GM06990 (cell line): Measurements from ENCODE around the gene MED29.
A peak's percentile ranks its signal among the peaks of the same experiment; 100 is the strongest.

Experiments
- DNase-seq: peaks from one replicate; pipeline ENCODE4 v3.0.0-alpha.2; 2011; ENCODE audit not compliant: insufficient read length; ENCODE audit errors: extremely low read depth
- H3K27me3 ChIP-seq: replicated peaks from 2 replicates; pipeline ENCODE4 v1.6.0; 2011; ENCODE audit warnings: low read length; ENCODE audit not compliant: control insufficient read depth, insufficient read depth
- H3K36me3 ChIP-seq: 2 replicates; pipeline ENCODE4 v1.5.1; 2011; ENCODE audit warnings: low read length; ENCODE audit not compliant: control insufficient read depth, insufficient read depth
- H3K4me3 ChIP-seq: replicated peaks from 2 replicates; pipeline ENCODE4 v1.5.1; 2011; ENCODE audit warnings: low read depth, mild to moderate bottlenecking, control low read depth, low read length
- TF ChIP-seq, protein P1 (sequence below): IDR thresholded peaks from 2 replicates; pipeline ENCODE4 v1.5.1; 2011; ENCODE audit warnings: low read length, control low read depth, mild to moderate bottlenecking, inconsistent platforms; ENCODE audit not compliant: insufficient read depth, poor library complexity, severe bottlenecking

Gene MED29

DNA sequence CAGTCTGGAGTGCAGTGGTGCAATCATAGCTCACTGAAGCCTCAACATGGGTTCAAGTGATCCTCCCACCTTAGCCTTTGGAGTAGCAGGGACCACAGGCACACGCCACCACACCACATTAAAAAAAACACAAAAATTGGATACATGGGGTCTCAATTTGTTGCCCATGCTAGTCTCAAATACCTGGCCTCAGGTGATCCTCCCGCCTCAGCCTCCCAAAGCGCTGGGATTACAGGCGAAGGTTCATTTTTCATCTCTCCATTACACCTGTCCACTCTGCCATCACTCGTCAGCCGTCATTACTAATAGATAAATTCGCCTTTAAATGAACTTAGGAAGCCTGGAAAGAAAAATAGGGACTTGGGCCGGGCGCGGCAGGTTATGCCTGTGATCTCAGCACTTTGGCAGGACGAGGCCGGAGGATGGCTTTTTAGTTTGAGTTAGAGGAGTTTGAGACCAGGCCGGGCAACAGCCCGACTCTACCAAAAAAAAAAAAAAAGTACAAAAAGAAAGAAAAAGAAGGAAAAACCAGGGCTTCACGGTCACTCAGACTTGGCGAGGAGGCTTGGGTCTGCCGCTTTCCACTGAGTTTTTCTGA lies 53.5 kb downstream of the MED29 start:
- no peak for DNase-seq
- Histone ChIP-seq H3K36me3 (no peaks in the 10 kb centered on the region), H3K27me3 (no peaks in the 10 kb centered on the region), H3K4me3 (peak overlapping the region; percentile 100)
- TF ChIP-seq, protein P1, sequence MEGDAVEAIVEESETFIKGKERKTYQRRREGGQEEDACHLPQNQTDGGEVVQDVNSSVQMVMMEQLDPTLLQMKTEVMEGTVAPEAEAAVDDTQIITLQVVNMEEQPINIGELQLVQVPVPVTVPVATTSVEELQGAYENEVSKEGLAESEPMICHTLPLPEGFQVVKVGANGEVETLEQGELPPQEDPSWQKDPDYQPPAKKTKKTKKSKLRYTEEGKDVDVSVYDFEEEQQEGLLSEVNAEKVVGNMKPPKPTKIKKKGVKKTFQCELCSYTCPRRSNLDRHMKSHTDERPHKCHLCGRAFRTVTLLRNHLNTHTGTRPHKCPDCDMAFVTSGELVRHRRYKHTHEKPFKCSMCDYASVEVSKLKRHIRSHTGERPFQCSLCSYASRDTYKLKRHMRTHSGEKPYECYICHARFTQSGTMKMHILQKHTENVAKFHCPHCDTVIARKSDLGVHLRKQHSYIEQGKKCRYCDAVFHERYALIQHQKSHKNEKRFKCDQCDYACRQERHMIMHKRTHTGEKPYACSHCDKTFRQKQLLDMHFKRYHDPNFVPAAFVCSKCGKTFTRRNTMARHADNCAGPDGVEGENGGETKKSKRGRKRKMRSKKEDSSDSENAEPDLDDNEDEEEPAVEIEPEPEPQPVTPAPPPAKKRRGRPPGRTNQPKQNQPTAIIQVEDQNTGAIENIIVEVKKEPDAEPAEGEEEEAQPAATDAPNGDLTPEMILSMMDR: no peak

DNA sequence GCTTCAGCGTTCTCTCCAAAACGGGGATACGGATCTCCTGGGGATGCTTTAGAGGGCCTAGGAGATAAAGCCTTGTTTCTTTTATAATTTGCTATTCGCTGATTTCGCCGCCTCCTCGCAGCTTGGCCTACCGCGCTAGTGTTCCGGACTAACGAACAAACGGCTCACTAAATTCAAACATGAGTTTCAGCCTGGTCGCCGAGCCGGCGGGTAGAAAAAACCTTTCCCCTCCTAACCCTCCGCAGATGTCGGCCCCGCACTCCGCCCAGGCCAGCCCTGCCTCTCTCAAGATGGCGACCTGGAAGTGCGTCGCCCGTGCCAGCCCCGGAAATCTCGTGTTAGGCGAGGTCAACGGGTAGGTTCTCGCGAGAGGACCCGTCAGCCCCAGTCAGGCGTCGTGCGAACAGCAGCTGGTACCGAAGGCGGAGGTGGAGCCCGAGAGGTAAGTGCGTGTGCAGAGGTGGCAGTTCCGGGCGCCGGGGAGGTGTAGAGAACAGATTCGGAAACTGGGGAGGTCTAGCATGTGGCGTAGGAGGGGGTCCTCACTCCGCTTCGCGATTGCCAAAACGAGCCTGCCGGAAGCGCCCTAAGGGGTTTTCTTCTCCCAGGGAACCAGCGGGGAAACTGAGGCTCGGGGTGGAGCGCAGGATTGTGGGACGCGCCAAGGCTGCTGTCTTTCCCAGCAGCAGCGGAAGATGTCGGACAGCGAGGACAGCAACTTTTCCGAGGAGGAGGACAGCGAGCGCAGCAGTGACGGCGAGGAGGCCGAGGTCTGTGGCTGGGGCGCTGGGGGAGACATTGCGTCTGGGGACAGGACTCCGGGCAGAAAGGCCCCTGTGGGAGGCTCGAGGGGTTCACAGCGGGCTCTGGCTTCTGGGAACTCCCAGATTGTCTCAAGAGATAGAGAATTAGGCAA lies 54.3 kb downstream of the MED29 start, which contains the start of gene SUPT5H:
TSS of gene SUPT5H (plus strand) at position 387 of the 916 bp plus-strand sequence. CDS start at position 696, 309 bp downstream.
- Histone ChIP-seq H3K4me3 (peak within 1 kb of the TSS; percentile 100), H3K27me3 (no peaks in the 10 kb centered on the region), H3K36me3 (no peaks in the 10 kb centered on the region)
- TF ChIP-seq, protein P1: no peak
- peak; percentile 98 for DNase-seq

DNA sequence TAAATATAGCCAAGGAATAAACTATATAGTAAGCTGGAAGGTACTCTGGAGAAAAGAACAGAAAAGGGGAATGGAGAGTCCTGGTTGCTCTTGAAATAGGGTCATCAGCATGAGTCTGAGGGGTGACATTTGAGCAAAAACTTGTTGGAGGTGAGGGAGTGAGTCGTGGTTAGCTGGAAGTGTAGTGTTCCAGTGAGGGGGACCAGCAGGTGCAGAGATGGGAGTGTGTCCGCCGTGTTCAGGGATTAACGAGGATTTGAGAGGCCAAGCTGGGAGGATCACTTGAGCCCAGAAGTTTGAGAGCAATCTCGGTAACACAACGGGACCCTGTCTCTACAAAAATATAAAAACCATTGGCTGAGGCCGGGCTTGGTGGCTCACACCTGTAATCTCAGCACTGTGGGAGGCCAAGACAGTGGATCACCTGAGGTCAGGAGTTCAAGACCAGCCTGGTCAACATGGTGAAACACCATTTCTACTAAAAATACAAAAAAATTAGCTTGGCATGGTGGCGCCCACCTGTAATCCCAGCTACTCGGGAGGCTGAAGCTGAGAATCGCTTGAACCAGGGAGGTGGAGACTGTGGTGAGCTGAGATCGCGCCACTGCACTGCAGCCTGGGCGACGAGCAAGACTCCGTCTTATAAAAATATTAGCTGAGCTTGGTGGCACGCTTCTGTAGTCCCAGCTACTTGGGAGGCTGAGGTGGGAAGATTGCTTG lies 55.3 kb downstream of the MED29 start:
- Histone ChIP-seq H3K27me3 (no peaks in the 10 kb centered on the region), H3K4me3 (peak overlapping the region; percentile 100), H3K36me3 (no peaks in the 10 kb centered on the region; the same call in 1 of the 2 replicates)
- TF ChIP-seq, protein P1: no peak
- no peak for DNase-seq

DNA sequence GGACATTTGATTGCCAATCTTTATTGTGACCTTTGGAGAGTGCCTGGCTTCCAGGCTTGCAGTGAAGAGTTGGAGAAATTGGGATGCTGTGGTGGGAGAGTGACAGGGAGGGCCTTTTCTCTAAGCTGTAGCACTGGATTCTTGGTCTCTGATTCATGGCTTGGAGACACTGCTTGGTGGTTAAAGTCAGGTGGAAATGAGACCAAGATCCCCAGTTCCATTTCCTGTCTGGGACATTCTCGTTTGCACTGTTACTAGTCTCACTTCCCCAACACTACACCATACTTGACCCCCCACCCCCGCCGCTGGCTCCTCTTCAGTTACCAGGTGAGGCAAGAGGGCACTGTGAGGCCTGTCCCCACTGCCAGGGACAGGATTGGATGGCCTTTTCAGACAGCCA lies 57.1 kb downstream of the MED29 start:
- DNase-seq: peak; percentile 60
- Histone ChIP-seq H3K4me3 (peak overlapping the region; percentile 52), H3K27me3 (no peaks in the 10 kb centered on the region), H3K36me3 (peaks cover 10% of the 10 kb centered on the region)
- TF ChIP-seq, protein P1: no peak

DNA sequence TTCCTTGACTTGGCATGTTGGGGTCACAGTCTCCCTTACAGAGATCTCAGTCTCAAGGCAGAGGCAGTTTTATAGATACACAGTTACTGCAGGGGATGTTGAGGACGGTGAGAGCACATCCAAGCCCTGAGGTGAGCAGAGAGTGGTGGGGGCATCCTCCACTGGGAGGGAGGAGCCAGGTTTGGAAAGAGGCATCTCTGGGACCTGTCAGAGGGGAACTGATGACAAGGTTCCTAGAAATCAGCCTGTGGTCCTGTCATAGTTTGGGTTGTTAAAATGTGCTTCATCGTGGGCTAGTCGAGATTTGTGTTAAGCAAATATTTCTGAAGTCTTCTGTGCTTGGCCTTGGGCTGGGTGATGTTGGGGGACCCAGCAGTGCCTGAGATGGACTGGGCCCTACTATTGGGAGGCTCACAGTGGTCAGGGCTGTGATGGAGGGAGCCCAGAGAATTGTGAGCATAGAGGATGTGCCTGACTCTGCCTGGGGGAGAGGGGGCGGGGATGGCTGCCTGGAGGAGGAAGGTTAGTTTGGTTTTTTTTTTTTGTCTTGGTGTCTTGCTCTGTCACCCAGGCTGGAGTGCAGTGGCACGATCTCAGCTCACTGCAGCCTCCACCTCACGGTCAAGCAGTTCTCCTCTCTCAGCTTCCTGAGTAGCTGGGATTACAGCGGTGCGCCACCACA lies 58.1 kb downstream of the MED29 start:
- TF ChIP-seq, protein P1: no peak
- no peaks in the 10 kb centered on the region for H3K27me3 ChIP-seq
- H3K4me3 ChIP-seq: no peak overlapping the region; the same call in 1 of the 2 replicates
- DNase-seq: no peak
- peaks cover 11% of the 10 kb centered on the region for H3K36me3 ChIP-seq
